GM21390 (cell line): Measurements from ENCODE around the gene EYS.

ENCODE experiments used
- ATAC-seq: cut with Tn5 transposase; IDR thresholded peaks from one replicate; pipeline ENCODE4 v1.9.1; 2021; ENCODE audit not compliant: unreplicated experiment

The EYS gene

GRCh38 chr6:65707126-65707826 lies at the start of gene EYS:
Gene EYS, minus strand, starts transcription at chr6:65707226. Its CDS starts 211,816 bp downstream, at chr6:65495410.
- no peak for ATAC-seq

- no peak for ATAC-seq
Observed at GRCh38 chr6:65746302-65746701, 39.3 kb upstream of the EYS start.

- ATAC-seq: no peak
Observed at GRCh38 chr6:65745614-65746013, 38.6 kb upstream of the EYS start.

GRCh38 chr6:65728879-65729479 lies 22.0 kb upstream of the EYS start:
- ATAC-seq: no peak

DNA sequence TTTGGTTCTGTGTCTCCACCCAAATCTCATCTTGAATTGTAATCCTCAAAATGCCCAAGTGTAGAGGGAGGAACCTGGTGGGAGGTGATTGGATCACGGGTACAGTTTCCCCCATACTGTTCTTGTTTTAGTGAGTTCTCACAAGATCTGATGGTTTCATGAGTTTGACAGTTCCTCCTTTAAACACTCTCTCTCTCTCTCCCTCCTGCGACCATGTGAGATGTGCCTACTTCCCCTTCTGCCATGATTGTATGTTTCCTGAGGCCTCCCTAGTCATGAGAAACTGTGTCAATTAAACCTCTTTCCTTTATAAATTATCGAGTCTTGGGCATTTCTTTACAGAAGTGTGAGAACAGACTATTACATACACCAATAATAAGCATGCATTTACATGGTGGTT lies 12.1 kb upstream of the EYS start:
- no peak for ATAC-seq

DNA sequence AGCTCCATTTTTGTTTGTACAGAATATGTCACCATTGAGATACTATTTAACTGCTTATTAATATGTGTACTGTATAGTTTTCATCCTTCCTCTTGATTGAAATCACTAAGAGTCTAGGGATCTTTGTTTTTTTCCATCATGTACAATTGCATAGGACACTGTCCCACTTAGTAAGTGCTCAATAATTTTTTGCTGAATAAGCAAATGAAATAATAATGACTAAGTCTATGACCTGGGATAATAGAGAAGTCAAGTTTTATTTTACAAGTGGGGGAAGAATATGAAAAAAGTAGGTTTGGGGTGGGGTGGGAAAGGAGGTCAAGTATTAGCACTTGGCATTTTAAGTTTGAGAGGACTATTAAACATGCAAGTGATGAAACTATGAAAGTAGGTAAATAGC lies 4.5 kb upstream of the EYS start:
- ATAC-seq: no peak

- ATAC-seq: no peak
Observed at GRCh38 chr6:65709099-65709830, 2.2 kb upstream of the EYS start.

GRCh38 chr6:65708162-65708561 lies 1.1 kb upstream of the EYS start:
- no peak for ATAC-seq

- ATAC-seq: no peak
Observed at GRCh38 chr6:65706436-65706835, 590 bp downstream of the EYS start.

- no peak for ATAC-seq
Observed at GRCh38 chr6:65701325-65701724, 5.7 kb downstream of the EYS start.

GRCh38 chr6:65700561-65700960 lies 6.5 kb downstream of the EYS start:
- no peak for ATAC-seq

DNA sequence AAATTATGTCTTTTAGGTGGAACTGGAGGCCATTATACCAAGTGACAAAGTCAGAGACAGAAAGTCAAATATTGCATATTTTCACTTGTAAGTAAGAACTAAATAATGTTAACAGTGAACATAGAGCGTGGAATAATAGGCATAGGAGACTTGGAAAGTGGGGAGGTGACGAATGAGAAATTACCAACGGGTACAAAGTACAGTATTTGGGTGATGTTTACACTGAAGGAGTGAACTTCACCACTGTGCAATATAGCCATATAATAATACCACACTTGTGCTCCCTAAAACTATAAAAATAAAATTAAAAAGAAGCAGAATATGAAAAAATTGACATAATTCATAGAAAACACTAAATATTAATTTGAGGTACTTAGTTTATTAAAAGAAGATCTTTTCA lies 14.9 kb downstream of the EYS start:
- no peak for ATAC-seq

- no peak for ATAC-seq
Observed at GRCh38 chr6:65680232-65680631, 26.8 kb downstream of the EYS start.

- ATAC-seq: no peak
Observed at GRCh38 chr6:65671922-65672321, 35.1 kb downstream of the EYS start.

DNA sequence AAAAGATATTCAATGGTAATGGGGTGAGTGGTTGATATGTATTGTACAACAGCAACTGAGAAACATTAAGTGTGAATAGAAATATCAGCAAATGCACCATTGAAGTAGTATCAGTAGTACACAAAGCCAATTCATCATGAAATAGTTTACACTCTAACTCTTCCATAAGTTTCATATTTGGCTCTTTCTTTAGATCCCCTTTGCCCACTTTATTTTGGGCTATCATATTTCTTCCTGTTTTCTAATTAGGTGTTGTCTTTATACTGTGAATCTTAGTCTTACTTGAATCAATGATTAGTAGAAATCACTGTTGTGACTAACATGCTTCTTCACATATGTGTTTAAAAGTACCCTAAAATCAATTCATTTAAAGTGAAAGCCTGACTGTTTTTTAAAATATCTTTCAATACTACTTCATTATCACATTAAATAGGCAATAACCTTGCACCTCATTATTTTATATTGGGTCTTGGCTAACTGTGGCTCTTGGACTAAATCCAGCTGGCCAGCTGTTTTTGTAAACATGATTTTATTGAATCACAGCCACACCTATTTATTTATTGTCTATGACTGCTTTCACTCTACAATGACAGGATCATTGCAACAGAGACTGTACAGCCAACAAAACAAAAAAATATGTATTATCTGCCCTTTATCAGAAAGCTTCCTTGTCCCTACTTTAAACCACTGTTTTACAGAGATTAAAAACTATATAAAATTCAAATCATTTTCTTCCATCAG lies 38.9 kb downstream of the EYS start:
- no peak for ATAC-seq

DNA sequence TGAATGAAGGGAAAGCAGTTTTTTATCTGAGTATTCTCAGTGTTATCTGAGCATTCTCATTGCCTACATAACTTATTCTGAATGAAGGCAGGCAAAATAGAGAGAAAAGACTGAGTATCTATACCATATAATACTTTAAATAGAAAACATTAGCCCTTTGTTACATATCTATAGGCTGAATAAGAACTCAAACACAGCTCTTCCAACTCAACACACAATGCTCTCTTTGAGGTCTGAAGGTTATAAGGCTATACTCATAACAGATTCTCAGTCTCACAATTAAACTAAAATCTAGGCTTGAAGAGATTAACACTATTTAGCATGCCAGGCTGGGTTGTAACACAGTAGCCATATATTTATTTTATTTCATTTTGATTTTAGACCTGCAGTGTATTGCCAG lies 56.9 kb downstream of the EYS start:
- no peak for ATAC-seq

DNA sequence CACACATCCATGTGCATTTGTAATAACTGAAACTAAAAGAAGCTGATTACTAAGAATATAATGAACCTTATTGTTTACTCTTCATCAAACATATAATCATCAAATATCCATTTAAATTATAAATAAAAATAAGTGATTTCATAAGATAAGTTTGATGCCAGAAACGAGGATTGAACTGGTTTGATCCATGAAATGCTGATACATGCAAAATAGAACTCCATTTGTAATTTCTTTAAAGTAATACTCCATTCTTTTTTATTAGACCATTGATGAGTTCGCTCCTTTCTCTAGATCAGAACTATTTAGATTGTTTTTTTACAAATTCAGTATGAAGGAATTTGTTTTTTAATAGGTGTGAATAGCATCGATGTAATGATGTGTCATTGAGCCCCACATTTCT lies 57.6 kb downstream of the EYS start:
- ATAC-seq: no peak

- ATAC-seq: no peak
Observed at GRCh38 chr6:65646544-65646943, 60.5 kb downstream of the EYS start.

DNA sequence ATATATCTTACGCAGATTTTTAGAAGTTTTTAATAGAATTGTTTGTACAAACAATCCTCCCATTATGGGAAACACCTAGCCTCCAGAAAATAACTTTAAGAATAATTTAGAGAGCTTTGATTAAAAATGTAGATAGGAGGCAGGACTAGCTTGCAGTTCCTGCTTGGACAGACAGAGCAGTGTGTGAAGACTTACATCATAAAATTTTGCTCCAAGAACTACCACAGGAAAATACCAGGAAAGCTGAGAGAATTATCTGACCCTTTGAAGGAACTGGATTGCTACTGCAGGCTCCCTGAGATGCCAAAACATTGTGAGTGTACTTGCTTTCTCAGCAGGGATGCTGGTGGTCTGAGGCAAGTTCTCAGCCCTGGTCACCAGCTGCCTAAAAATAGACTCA lies 64.2 kb downstream of the EYS start:
- ATAC-seq: no peak

GRCh38 chr6:65638047-65638831 lies 68.8 kb downstream of the EYS start:
- no peak for ATAC-seq
